SKM-1 (cell line): Measurements from ENCODE around the gene STAC.
"Not testable (repeated sequence)": the region's sequence is repeated elsewhere in the genome, so short reads cannot be mapped to it uniquely, and the experiment has no call there.

Experiments used
- DNase-seq: peaks from one replicate; lab custom pipeline; 2025; ENCODE audit not compliant: unreplicated experiment; lab: John Stamatoyannopoulos, UW

The STAC gene

GRCh38 chr3:36476286-36476942 is 96.1 kb downstream of the STAC start:
- no peak for DNase-seq

- DNase-seq, result no peak
Measured at GRCh38 chr3:36477655-36478054, 97.4 kb downstream of the STAC start.

- no peak for DNase-seq
Measured at GRCh38 chr3:36480911-36481648, 100.8 kb downstream of the STAC start.

GRCh38 chr3:36482256-36482655 is 102.0 kb downstream of the STAC start:
- DNase-seq, result no peak

- DNase-seq, result no peak
Measured at GRCh38 chr3:36482880-36483279, 102.6 kb downstream of the STAC start.

- DNase-seq, result no peak
Measured at GRCh38 chr3:36483709-36484108, 103.4 kb downstream of the STAC start.

- DNase-seq, result no peak
Measured at GRCh38 chr3:36484386-36484785, 104.1 kb downstream of the STAC start.

GRCh38 chr3:36486009-36486795 is 105.9 kb downstream of the STAC start:
- no peak for DNase-seq

GRCh38 chr3:36487616-36488015 is 107.3 kb downstream of the STAC start:
- DNase-seq, result no peak

- DNase-seq, result no peak
Measured at GRCh38 chr3:36488077-36488789, 107.9 kb downstream of the STAC start.

- DNase-seq, result no peak
Measured at GRCh38 chr3:36489101-36489500, 108.8 kb downstream of the STAC start.

GRCh38 chr3:36489679-36490425 is 109.5 kb downstream of the STAC start:
- no peak for DNase-seq

GRCh38 chr3:36493051-36493450 is 112.7 kb downstream of the STAC start:
- DNase-seq, result no peak

GRCh38 chr3:36494461-36495109 is 114.3 kb downstream of the STAC start:
- peak; percentile 9 for DNase-seq

GRCh38 chr3:36496684-36497633 is 116.7 kb downstream of the STAC start:
- peak; percentile 21 for DNase-seq

GRCh38 chr3:36500053-36500452 is 119.7 kb downstream of the STAC start:
- DNase-seq, result not testable (repeated sequence)

- DNase-seq, result peak; percentile 53
Measured at GRCh38 chr3:36501616-36502015, 121.3 kb downstream of the STAC start.

- DNase-seq, result no peak
Measured at GRCh38 chr3:36505393-36505792, 125.1 kb downstream of the STAC start.
